ENCODE measurements around the gene MACROD2.

DNA sequence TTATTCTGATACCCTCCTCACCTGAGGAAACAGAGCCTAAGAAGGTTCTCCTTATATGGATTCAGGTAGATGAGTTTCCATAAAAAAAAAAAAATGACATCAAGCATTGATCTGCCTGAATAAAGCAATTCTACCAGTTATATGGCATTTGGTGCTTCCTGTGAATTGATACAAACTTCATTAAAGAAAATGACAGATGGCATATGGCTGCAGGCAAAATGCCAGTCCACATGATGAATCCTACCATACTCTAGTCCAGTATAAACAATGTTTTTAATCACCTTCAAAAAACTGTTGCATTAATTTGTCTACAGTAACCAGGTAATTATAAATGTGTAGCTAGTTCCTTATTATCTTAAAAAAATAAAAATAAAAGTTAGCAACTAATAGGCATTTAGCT is 901.3 kb downstream of the MACROD2 start:
- TF ChIP-seq, protein P1, sequence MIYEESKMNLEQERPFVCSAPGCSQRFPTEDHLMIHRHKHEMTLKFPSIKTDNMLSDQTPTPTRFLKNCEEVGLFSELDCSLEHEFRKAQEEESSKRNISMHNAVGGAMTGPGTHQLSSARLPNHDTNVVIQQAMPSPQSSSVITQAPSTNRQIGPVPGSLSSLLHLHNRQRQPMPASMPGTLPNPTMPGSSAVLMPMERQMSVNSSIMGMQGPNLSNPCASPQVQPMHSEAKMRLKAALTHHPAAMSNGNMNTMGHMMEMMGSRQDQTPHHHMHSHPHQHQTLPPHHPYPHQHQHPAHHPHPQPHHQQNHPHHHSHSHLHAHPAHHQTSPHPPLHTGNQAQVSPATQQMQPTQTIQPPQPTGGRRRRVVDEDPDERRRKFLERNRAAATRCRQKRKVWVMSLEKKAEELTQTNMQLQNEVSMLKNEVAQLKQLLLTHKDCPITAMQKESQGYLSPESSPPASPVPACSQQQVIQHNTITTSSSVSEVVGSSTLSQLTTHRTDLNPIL (CRISPR knock-in tag; IDR thresholded peaks at IDR 0.05; ENCODE audit: low read depth): no peak
- TF ChIP-seq CSDC2 (CRISPR knock-in tag; IDR thresholded peaks at IDR 0.05) (no peak), ZC3H10 (CRISPR knock-in tag; IDR thresholded peaks at IDR 0.05) (no peak), ZFP3 (CRISPR knock-in tag; IDR thresholded peaks at IDR 0.05) (no peak), ARNTL (CRISPR knock-in tag; IDR thresholded peaks at IDR 0.05; ENCODE audit: borderline replicate concordance, low read depth) (no peak), ZNF8 (CRISPR knock-in tag; IDR thresholded peaks at IDR 0.05) (no peak), ISL1 (CRISPR knock-in tag; IDR thresholded peaks at IDR 0.05) (no peak), RARB (CRISPR knock-in tag; IDR thresholded peaks at IDR 0.05) (no peak), TCF4 (CRISPR knock-in tag; IDR thresholded peaks at IDR 0.05; ENCODE audit: borderline replicate concordance) (no peak)
- TF ChIP-seq, protein P2, sequence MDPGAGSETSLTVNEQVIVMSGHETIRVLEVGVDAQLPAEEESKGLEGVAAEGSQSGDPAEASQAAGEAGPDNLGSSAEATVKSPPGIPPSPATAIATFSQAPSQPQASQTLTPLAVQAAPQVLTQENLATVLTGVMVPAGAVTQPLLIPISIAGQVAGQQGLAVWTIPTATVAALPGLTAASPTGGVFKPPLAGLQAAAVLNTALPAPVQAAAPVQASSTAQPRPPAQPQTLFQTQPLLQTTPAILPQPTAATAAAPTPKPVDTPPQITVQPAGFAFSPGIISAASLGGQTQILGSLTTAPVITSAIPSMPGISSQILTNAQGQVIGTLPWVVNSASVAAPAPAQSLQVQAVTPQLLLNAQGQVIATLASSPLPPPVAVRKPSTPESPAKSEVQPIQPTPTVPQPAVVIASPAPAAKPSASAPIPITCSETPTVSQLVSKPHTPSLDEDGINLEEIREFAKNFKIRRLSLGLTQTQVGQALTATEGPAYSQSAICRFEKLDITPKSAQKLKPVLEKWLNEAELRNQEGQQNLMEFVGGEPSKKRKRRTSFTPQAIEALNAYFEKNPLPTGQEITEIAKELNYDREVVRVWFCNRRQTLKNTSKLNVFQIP (CRISPR knock-in tag; IDR thresholded peaks at IDR 0.05; ENCODE audit: borderline replicate concordance, low read depth): no peak
- TF ChIP-seq, protein P3, sequence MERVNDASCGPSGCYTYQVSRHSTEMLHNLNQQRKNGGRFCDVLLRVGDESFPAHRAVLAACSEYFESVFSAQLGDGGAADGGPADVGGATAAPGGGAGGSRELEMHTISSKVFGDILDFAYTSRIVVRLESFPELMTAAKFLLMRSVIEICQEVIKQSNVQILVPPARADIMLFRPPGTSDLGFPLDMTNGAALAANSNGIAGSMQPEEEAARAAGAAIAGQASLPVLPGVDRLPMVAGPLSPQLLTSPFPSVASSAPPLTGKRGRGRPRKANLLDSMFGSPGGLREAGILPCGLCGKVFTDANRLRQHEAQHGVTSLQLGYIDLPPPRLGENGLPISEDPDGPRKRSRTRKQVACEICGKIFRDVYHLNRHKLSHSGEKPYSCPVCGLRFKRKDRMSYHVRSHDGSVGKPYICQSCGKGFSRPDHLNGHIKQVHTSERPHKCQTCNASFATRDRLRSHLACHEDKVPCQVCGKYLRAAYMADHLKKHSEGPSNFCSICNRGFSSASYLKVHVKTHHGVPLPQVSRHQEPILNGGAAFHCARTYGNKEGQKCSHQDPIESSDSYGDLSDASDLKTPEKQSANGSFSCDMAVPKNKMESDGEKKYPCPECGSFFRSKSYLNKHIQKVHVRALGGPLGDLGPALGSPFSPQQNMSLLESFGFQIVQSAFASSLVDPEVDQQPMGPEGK (CRISPR knock-in tag; IDR thresholded peaks at IDR 0.05; ENCODE audit: borderline replicate concordance): no peak
